GM21786 (cell line): Measurements from ENCODE around the gene ACTR2.
"Not testable (repeated sequence)": the region's sequence is repeated elsewhere in the genome, so short reads cannot be mapped to it uniquely, and the experiment has no call there.

Experiments used
- ATAC-seq: cut with Tn5 transposase; IDR thresholded peaks from one replicate; pipeline ENCODE4 v1.9.1; 2021; ENCODE audit not compliant: unreplicated experiment

ACTR2 gene

GRCh38 chr2:65311049-65311448 lies 83.4 kb downstream of the ACTR2 start:
- ATAC-seq, result no peak

GRCh38 chr2:65311596-65311995 lies 84.0 kb downstream of the ACTR2 start:
- no peak for ATAC-seq

DNA sequence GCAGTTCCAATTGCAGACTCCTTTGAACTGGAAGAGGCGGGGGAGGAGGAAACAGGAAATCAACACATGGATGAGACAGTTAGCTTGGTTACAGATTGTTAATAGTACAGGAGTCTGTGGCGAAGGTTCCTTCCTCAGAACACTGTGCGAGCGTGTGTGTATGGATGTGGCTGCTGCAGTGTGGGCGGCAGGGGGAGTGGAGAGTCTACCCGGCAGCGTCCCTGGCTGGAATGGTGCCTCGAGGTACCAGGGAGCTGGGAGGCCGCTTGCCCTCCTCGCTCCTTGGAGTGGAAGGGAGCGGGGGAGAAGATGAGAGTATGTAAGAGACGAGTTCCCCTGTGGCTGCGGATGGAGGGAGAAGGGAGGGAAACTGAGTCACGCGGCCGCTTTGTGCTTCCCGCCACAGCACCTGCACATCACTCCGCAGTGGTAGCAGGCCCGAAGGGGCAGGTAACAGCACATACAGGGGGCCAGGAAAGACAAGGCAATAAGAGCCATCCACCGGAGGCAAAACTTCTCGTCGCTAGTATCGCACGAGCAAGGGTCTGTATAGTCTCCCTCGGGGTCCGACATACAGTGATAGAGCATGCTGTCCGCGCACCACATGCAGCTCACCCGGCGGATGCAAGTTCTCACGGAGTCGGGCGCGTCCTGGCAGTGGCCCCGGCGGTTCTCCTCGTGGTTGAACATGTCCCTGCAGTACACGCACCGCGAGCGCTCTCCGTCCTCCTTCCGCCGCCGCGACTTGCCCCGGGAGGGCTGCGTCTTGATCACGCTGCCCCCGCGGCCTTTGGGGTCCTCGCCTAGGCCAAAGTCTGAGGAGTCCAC lies 85.7 kb downstream of the ACTR2 start:
- no peak for ATAC-seq

DNA sequence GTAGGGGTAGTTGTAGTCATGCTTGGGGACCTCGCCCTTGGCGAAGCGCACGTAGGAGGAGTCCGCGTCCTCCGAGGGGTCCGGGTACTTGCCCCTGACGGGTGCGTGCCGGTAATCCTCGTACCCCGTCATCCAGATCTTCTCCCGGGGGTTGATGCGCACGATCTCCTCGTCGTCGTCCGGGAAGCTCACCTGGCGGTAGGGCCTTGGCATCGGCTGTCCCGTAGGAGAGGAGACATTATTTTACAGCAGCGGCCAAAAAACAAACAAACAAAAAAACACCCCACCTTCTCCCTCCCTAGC lies 86.3 kb downstream of the ACTR2 start:
- ATAC-seq, result no peak

- ATAC-seq, result no peak
Observed at GRCh38 chr2:65314801-65315441, 87.3 kb downstream of the ACTR2 start.

- ATAC-seq, result no peak
Observed at GRCh38 chr2:65316072-65316471, 88.4 kb downstream of the ACTR2 start.

- ATAC-seq, result not testable (repeated sequence)
Observed at GRCh38 chr2:65317351-65317750, 89.7 kb downstream of the ACTR2 start.

DNA sequence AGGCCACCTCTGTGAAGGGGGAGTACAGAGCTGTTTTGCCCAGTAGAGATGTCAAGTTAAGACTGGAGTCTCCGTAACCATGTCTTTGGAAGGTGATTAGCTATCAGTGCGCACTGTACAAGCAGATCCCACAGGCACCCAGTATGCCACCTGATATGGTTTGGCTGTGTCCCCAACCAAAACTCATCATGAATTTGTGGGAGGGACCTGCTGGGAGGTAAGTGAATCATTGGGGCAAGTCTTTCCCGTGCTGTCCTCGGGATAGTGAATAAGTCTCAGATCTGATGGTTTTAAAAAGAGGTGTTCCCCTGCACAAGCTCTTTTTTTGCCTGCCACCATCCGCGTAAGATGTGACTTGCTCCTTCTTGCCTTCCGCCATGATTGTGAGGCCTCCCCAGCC lies 90.2 kb downstream of the ACTR2 start:
- ATAC-seq, result no peak

DNA sequence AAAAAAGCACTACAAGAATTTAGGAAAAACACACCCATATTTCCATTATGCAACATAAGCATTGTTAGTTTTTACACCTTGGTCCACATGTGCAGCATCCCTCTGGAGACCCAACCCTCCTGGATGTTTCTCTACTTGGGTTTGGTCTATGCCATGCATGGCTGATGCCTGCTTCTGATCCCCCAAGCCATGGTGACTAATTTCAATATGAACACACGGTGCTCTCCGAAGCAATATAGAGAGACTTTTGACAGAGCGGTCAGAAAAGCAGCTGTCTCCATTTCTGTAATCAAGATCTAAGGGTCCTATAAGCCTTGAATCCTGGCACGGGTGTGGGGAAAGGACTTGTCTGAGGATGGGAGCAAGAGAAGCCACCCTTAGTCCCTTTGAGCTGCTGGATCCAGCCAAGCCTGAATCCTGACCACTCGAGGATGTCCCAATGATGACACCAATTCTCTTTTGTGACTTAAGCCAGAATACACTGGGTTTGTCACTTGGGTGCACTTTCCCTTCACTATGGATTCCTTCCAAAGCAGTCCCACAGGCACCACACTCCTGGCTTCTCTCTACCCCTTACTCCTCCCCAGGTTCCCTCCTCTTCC lies 91.5 kb downstream of the ACTR2 start:
- ATAC-seq, result no peak

DNA sequence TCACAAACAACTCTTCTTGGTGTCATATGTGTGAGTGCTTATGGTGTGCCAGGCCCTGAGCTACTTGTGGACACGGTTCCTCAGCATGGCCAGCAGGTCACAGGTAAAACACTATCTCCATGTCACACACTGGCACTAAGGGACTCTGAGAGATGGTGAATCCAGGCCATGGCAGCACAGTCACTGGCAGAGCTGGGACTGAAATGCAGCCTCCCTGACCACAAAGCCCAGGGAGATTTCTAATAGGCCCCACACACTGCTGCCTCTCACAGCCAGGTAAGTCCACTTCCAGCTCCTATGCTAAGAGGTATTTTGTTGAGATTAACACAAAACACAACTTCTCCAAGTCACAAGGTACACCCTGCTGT lies 92.0 kb downstream of the ACTR2 start:
- ATAC-seq, result no peak

GRCh38 chr2:65320042-65320725 lies 92.6 kb downstream of the ACTR2 start:
- ATAC-seq, result peak; percentile 64
